Hippocampal formation (tissue), 2 donors: ENCODE data around the gene SNX25.
A peak's percentile ranks its signal among the peaks of the same experiment; 100 is the strongest.
"Not testable (repeated sequence)": the region's sequence is repeated elsewhere in the genome, so short reads cannot be mapped to it uniquely, and the experiment has no call there.

ENCODE experiments used
- DNase-seq, 2 donors: peaks; one replicate each; lab custom pipeline; 2025; lab: John Stamatoyannopoulos, UW

The SNX25 gene

DNA sequence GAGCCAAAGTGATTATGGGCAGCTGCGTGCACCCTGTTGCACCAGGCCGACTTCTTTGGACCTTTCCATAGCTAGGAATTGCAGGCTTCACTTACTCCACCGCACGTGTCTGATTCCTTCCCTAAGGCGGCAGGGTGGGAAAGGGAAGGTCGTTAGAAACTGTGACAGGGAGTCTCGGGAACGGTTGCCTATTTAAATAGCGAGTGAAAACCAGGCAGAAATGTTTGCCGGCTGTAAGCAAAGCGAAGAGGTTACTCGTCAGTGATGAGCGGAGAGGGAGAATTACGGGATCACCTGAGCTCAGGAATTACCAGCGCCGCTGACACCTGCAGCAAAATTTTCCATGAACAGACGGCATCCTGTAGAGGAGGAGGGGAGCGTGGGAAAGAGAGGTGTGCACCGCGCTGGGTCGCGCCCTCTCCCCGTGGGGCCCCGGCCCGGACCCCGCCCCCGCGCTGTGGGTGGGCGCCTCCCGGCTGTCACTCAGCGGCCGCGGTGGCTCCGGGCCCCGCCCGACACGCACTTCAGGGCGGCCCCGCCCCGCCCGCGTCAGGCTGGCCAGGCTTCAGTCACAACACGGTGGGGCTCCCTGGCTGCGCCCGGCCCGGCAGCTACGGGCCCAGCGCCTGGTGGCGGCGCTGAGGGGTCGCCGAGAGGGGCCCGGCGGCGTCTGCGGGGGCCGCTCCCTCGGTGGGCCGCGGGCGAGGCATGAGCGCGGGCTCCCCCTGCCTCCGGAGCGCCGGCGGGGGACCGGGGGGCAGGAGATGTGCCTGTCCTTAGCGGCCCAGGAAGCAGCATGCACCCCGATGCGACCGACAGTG is at the start of gene SNX25:
Gene SNX25, plus strand, starts transcription at position 568 of the 821 bp plus-strand sequence. Its CDS starts 229 bp downstream, at position 797.
- DNase-seq, result peak; percentile 62 to 81

DNA sequence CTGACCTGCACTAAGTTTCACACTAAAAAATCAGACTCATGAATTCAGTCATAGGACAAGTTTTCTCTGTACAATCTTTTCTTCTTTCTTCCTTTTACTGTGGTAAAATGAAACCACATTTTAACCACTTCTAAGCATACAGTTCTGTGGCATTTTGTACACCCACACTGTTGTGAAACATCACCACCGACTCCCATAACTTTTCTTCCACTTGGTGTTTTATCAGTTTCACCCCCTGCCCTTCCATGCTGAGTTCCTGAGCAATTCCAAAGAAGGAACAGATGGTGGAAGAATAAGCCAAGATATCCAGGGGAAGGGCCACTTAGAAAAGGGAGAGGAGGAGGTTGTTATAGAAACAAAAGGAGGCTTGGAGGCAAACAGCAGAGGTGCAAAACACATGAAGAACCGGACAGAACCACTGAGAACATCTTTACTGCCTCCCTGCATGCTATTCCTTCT is 43.8 kb upstream of the SNX25 start:
- DNase-seq, result no peak

DNA sequence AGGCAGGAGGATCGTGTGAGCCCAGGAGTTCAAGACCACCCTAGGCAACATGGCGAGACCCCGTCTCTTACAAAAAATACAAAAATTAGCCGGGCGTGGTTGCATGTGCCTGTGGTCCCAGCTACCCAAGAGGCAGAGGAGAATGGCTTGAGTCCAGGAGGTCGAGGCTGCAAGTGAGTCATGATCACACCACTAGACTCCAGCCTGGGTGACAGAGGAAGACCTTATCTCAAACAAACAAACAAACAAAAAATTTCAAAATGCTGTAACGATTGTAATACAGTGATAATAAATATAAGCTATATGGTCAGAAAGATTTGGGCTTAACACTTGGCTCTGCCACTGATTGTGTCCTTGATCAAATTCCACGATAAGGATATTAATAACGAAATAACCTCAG is 42.2 kb upstream of the SNX25 start:
- no peak for DNase-seq

DNA sequence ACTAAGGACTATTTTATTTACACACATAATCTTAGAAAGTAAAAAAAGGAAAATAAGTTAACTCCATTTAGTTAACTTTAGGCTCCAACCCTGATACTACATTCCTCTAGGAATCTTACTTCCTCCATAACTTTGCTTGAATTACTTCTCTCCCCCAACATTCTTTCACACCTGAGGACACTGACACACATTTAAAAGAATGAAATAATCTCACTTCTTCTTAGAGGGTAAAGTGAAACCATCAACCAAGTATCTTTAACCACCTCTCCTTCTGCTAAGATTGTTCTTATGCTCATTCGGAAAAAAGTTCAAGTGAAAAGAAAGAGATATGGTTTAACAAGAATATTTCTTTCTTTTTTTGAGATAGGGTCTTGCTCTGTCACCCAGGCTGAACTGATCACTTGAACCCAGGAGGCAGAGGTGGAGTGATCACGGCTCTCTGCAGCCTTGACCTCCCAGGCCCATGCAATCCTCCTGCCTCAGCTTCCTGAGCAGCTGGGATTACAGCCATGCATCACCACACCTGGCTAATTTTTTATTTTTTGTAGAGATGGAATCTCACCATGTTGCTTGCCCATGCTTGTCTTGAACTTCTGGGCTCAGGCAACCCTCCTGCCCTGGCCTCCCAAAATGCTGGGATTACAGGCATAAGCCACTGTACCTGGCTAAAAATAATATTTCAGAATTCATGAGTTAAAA is 37.9 kb upstream of the SNX25 start:
- no peak for DNase-seq

DNA sequence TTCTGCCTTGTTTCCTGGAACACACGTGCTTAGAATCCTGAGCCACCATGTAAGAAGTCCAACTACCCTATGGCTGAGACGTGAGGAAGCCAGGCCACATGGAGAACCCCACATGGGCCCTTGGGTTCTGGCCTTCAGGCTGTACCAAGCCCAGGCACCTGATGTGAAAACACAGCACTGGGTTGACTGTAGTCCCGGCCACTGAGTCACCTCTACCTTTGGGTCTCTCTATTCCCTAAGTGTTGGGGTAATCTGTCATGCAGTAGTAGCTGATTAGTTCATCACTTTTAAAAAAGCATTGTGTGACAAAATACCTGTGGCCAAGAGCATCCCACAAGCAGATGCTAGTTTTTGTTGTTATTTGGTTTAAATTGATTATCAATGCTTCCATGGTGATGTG is 29.9 kb upstream of the SNX25 start:
- no peak for DNase-seq

DNA sequence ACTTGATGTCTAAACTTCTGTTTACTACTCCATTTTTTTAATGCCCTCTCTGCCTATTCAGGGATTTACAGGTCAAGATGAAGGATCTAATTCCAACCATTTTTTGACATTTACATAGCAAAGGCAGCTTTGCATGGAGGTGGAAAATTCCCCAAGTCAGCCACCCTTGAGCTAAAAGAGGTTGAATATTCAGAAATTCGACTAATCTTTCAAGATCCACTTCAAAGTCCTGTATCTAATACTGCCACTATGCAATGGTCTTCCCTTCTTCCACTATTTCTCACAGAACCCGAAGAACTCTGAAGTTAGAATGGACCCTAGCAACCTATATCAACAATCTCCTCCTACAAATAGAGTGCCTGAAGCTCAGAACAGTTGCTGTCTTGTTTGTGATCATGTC is 27.2 kb upstream of the SNX25 start:
- no peak for DNase-seq

DNA sequence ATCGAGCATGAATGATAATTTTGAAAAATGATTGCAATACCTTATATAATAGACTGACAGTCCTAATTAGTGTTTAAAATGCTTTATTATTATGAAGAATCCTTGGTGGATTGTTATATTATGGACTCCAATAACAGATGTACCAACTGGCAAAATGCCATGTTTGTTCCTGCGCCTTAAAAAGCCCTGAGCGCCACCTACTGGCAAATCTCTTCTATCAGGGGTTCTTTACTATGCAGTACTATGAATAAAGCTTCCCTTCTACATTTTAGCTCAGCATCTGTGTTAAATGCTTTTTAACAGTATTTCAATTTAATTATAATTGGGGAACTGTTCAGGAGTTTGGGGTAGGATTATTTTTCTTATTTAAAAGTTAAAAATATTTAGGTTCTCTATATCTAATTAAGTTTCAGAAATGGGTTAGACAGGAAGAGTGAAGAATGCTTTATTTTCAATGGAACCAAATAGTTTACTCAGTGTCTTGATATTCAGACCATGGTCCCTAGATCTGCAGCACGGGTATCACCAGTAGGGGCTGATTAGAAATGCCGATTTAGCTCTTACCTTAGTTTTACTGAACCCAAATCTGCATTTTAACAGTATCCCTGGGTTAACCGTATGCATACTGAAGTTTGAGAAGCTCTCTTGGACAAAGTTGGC is 25.6 kb upstream of the SNX25 start:
- DNase-seq, result peak; percentile 60 to 91

DNA sequence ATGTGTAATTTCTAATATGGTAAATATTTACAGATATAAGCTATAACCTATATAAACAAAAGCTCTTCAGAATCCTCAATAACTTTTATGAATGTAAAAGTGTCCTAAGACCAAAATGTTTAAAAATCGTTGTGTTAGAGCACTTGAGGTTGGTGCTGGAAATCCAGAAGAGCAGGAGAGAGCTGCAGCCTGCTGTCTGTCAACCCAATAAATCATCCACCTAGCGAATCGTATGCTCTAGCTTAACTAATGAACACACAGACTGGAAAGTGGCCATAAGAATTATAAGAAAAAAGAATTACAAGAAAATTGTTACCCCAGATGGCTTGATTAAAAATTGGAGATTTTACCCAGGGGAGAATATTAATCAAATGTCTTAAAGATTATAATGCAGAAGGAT is 22.6 kb upstream of the SNX25 start:
- no peak for DNase-seq

DNA sequence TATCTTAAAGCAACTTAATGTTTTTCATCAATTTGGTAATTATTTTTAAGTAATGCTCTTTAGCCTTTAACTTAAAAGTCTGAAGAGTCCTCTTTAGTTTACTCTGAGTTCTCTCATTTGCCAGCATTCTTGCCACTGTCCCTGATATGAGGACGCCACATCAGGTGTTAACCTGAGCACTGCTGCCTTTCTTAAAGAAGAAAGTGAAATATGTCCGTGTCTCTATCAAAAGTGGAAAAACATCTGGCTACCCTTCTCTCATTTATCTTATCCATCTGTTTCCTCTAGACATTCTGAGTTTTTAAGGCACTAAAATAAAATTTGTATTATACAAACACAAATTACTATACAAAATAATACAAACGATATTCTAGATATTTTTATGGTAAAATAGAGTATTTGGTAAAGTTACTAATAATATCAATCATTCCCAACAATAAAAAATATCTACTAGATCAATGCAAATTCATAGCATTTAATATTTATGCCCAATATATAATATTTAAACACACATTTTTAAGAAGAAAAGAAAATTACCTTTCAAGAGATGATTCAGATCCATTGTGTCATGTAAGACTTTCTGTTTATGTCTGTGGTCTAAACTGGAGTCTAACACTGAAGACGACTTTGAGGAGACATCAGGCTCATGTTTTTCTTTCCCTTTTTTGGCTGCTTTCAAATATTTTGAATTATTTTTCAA is 19.6 kb upstream of the SNX25 start:
- no peak for DNase-seq

DNA sequence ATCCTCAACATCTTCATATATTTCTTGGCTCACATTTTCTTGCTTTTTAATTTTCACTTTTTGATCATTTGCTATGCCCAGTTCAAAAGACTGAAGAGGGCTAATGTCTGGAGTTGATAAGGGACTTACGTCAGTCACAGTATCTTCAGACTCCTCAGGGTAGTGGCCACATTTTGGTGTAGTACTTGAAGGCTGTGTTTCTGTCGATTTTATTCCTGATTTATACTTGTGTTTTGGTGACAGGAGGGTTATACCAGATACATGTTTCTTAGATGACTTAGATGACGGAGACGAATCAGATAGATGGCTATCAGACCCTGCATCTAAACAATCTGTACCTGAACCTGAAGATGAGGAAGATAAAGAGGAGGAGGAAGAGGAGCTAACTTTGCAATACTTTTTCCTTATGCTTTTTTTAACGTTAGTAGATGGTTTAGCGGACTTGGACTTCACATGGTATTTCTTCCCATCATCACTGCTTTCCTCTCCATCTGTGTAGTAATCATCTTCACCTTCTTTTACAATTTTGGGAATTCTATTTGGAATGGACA is 19.0 kb upstream of the SNX25 start:
- DNase-seq, result no peak

DNA sequence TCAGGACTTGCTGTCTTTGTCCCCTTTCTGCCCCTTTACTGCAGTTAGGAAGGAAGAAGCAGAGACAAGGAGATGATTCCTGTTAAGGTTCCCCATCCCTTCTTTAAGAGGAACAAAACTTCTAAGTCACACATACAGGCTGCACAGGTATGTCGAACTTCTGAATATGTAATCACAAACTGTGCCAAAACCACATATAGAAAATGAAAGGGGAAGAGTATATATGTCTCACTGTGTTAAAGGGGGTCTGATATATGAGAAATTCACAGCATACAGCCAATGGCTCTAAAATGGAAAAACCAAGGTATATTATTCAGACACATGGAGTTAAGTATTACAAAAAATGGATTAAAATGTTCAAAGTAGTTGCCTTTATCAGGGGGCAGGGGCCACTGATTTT is 17.3 kb upstream of the SNX25 start:
- no peak for DNase-seq

DNA sequence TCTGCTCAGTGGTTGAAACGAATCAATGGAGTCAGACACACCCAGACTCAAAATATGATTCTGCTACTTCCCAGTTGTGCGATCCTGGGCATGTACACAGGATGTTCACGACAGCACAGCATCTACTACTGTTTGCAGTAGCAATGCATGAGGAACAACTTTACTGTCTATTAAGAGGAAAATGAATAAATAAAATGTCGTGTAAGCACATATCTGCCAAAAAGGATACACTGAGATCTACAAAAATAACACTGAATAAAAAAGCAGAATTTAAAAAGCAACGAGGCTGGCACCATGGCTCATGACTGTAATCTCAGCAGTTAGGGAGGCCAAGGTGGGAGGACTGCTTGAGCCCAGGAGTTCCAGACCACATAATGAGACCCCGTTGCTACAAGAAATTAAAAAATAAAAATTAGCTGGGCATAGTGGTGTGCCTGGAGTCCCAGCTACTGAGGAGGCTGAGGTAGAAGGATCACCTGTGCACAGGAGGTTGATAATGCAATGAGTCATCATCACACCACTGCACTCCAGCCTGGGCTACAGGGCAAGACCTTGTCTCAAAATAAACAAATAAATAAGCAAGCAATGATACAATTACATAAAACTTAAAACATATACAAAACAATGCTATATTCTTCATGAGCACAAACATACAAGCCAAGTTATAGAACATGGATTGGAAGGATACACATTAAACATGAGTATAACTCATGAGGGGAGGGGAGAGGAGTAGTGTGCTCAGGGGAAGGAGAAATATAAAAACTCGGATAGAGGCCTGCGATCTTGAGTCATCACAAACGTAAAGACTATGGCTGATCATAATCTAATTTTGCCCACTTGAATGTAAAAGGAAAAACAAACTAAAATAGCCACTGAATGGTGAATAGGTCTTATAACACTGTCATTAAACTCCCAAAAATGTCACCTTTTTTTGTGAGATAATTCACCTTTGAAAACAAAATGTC is 14.2 kb upstream of the SNX25 start:
- no peak for DNase-seq

DNA sequence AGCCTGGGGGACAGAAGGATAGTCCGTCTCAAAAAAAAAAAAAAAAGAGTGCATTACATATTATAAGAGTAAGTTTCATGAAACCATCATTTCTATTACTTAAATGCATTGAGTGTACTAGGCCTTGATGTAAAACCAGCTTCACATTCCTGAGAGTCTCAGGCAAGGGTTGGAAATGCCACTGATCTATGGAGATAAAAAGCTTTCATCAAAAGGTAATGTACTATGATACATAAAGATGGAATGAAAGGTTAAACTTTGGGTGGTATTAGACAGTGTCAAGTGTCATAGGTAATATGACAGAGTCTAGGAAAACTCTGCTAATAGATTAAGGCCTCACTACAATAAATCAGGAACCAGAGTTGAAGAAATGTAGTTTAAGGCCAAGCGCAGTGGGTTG is 13.0 kb upstream of the SNX25 start:
- no peak for DNase-seq

DNA sequence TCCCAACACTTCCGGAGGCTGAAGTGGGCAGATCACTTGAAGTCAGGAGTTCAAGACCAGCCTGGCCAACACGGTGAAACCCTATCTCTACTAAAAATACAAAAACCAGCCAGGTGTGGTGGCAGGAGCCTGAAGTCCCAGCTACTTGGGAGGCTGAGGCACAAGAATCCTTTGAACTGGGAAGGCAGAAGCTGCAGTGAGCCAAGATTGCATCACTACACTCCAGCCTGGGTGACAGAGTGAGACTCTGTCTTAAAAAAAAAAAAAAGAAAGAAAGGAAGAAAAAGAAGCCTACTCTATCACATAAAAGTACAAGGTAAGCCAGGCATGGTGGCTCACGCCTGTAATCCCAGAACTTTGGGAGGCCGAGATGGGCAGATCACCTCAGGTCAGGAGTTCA is 11.2 kb upstream of the SNX25 start:
- DNase-seq, result not testable (repeated sequence)

DNA sequence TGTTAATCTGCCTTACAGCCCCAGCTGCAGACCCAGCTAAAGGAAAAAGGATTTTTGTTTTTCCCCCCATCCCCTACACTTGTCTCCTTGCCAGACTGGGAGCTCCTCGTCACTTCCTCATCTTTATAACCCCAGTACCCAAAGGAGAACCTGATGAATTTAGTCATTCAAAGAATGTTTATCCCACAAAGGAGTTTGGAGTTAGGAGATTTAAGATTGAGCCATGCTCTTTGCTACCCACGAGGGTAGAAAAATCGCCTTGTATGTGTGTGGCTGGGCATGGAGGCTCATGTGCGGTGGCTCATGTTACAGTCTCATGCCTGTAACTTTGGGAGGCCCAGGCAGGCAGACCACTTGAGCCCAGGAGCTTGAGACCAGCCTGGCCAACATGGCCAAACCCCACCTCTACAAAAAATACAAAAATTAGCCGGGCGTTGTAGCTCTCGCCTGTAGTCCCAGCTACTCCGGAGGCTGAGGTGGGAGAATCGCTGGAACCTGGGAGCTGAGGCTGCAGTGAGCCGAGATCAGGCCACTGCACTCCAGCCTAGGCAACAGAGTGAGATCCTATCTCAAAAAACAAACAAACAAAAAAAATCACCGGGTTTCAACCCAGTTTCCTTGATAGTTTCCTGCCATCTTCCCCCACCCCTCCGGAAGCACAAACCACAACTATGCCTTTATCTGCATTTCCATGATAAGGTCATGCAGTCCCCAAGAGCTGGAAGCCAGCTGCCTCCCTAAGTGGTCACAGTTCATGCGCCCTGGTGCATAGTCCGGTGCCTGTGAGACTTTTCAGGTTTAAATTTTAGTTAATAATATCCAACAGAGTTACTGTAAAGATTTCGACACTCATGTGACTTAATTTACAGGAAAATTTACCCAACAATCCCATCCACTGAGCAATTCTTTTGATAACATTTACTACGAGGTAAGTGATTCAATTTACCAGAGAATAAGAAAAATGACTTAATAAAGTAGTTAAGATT is 7.1 kb upstream of the SNX25 start:
- DNase-seq, result no peak

DNA sequence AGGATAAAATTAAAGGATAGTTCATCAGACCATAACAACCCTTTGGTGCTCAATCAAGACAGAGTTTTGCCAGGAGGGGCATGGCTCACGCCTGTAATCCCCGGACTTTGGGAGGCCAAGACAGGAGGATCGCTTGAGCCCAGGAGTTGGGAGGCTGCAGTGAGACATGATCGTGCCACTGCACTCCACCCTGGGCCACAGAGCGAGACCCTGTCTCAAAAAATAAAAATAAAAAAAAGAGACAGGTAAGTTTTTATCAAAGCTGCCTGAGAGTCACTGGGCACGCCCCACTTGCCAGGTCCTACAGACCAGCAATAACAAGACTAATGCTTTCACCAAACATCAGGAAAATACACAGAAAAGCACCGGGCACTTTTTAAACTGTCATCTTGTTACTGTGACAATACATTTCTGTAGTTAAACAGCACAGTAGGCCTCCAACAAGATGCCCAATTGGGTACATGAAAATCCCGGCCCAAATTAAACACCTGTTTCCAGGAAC is 6.4 kb upstream of the SNX25 start:
- no peak for DNase-seq

DNA sequence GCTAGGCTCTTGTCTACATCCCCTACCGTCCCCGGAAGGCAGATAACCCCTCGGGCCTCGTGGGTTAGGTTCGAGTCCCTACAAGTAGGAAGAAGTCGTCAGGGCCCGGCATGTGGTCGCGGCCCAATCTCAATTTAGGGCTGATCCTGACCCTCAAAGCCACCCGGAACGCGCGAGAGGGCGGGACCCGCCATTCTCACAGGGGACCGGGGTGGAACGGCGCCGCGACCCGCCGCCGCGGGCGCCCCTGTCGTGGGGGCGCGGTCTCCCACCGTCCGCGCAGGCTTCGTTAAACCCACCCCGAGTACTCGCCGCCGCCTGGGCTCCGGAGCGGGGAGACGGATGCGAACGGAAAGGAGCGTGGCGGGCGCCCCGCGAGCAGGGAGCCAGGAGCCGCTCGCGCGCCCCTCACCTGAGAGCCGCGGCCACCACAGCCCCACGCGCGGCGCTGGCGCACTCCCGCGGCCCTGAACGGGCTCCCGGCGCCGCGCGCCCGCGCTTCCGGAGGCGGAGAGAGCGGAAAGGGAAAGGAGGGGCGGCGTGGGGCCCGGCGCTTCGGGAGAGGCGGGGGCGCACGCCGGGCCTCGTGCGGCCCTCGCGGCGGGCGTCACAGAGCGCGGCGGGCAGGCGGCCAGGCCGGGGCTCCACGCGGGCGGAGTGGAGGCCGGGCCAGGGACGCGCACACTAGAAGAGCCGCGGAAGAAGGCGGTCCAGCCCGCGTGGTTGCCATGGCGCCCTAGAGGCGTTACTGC is 5.7 kb upstream of the SNX25 start, which contains the start of gene CFAP97:
Gene CFAP97, minus strand, starts transcription at position 515 of the 752 bp plus-strand sequence. CDS start 12,804 bp downstream, outside the sequence.
- peak; percentile 87 to 92 for DNase-seq

DNA sequence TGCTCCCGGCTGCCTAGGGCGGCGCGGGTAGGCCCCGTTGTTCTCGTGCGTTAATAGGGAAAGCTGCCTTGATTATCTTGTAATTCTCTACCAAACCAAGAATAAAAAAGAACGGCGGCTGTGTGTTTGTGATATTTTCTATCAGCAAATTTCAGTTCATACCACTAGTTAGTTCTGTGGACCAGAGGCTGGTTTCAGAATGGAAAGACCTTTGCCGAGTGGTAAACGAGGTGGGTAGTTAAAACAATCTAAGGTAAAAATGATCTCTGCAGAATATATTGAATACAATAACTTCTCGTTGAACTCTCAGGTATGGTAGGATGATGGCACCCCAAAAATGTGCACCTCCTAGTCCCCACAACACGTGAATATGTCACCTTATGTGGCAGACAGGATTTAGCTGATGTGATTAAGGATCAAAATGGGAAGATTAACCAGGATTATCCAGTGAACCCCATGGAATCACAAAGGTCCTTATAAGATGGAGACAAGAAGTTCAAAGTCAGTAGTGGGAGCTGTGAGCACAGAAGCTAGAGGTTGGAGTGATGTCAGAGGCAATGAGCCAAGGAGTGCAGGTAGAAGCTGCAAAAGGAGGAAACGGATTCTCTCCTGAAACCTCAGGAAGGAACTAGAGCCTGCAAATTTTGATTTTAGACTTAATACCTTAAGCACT is 5.0 kb upstream of the SNX25 start:
- no peak for DNase-seq
